ENCODE data around the gene BRMS1L.
"Not testable (repeated sequence)": the region's sequence is repeated elsewhere in the genome, so short reads cannot be mapped to it uniquely, and the experiment has no call there.

Gene BRMS1L, protein sequence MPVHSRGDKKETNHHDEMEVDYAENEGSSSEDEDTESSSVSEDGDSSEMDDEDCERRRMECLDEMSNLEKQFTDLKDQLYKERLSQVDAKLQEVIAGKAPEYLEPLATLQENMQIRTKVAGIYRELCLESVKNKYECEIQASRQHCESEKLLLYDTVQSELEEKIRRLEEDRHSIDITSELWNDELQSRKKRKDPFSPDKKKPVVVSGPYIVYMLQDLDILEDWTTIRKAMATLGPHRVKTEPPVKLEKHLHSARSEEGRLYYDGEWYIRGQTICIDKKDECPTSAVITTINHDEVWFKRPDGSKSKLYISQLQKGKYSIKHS

DNA sequence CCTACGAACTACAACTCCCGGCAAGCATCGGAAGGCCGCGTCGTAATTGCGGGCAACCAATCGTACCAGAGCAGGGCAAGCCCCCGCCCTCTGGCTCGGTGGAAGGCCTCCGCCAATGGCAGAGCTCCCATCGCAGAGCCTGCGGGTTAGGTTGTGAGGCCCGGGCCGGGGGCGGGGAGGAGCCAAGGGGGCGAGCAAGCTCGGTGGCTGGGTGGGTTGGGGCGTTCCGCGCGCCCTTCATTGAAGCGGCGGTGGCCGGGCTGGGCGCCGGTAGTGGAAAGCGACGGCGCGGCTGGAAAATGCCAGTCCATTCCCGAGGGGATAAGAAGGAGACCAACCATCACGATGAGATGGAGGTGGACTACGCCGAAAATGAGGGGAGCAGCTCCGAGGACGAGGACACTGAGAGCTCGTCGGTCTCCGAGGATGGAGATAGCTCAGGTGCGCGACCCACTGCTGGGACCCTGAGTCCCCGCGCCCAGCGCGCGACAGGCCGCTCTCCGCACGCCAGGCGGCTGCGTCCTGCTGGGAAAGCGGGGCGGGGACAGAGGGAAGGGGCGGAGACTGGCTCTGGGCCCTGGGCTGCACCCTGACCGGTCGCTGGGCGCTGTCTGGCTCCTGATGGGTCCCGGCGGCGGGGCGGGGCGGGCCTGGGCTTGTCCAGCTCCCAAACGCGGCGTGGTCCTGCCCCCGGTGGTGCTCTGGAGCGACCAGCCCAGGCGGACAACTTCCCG, at the start of gene BRMS1L:
TSS of gene BRMS1L (plus strand) at position 121 of the 734 bp plus-strand sequence. CDS start at position 300, 179 bp downstream.
- DNase-seq = peak; percentile 64

DNA sequence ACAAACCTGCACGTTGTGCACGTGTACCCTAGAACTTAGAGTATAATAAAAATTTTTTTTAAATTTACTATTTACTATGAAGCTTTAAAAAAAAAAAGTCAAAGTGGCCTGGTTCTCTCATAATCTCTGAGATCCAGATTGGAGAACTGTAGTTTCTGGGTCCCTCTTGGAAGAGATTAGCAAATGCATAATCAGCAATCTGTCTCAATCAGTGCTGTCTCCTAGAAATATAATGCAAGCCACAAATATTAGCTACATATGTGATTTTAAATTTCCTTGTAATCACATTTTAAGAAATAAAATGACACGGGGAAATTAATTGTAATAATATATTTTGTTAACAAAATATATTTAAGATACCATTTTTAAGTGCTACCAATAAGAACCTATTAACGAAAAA, 49.3 kb upstream of the BRMS1L start:
- no peak for DNase-seq

DNA sequence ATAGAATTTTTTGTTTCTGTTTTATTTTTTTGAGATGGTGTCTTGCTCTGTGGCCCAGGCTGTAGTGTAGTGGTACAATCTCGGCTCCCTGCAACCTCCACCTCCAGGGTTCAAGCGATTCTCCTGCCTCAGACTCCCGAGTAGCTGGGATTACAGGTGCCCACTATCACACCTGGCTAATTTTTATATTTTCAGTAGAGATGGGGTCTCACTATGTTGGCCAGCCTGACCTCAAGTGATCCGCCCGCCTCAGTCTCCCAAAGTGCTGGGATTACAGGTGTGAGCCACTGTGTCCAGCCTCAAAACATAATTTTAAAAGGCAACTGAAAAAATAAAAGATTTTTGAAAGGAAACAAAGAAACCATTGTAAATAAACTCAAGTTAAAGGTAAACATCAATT, 48.6 kb upstream of the BRMS1L start:
- DNase-seq = not testable (repeated sequence)

DNA sequence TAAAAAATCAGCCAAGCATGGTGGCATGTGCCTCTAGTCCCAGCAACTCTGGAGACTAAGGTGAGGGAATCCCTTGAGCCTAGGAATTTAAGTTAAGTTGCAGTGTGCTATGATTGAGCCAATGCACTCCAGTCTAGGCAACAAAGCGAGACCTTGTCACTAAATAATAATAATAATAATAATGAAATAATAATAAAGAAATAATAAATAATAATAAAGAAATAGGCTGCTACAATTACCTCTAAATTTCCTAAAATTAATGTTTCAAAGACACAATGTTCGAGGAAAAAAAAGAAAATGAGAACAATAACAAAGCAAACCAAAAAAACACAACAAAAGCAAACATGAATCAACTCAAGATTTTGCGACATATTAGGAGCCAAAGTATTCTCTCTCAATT, 46.8 kb upstream of the BRMS1L start:
- DNase-seq = no peak

DNA sequence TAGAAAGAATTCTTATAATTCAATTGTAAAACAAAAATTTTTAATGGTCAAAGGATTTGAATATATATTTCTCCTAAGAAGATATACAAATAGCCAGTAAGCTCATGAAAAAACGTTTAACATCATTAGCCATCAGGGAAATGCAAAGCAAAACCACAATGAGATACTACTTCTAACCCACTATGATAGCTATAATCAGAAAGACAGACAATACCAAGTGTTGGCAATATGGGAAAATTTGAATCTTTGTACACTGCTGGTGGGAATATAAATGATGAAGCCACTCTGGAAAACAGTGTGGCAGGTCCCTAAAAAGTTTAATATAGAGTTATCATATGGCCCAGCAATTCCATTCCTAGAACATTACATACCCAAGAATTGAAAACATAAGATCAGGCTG, 42.4 kb upstream of the BRMS1L start:
- DNase-seq = no peak

DNA sequence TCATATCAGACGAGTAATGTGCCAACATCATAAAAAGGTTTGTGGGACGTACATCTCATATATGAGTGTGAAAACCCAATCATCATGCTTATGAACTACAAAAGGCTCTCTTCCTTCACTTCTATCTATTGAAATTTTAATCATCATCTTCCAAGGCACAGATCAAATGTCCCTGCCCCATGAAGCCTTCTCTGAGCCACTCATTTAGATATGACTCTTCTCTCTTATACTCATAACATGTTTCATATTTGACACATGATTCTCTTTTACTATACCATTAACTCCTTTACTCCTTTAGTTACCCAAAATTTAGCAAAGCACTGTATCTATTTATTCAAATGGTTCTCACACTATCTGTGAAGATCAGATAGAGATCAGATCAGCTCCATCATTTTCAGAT, 39.3 kb upstream of the BRMS1L start:
- no peak for DNase-seq

DNA sequence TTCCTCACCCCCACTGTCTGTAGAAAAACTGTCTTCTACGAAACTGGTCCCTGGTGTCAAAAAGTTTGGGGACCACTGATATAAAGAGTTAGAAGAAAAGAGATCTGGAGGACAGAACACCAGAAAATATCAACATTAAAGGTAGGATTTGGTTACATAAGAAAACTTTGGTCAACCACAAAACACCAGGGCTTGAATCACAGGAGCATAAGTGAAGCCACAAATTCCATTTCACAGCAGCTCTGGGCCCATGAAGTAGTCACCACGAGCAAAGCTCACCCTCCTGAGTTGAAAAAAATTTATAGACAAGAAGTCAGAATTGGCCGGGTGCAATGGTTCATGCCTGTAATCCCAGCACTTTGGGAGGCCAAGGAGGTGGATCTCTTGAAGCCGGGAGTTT, 36.5 kb upstream of the BRMS1L start:
- no peak for DNase-seq

DNA sequence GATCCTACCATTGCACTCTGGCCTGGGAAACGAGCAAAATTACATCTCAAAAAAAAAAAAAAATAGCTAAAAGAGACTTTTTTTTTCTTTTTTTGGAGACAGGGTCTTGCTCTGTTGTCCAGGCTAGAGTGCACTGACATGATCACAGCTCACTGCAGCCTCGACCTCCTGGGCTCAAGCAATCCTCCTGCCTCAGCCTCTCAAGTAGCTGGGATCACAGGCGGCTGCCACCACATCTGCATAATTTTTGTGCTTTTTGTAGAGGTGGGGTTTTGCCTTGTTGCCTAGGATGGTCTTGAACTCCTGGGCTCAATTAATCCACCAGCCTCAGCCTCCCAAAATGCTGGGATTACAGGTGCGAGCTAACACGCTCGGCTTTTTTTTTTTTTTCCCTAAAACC, 28.3 kb upstream of the BRMS1L start:
- no peak for DNase-seq

DNA sequence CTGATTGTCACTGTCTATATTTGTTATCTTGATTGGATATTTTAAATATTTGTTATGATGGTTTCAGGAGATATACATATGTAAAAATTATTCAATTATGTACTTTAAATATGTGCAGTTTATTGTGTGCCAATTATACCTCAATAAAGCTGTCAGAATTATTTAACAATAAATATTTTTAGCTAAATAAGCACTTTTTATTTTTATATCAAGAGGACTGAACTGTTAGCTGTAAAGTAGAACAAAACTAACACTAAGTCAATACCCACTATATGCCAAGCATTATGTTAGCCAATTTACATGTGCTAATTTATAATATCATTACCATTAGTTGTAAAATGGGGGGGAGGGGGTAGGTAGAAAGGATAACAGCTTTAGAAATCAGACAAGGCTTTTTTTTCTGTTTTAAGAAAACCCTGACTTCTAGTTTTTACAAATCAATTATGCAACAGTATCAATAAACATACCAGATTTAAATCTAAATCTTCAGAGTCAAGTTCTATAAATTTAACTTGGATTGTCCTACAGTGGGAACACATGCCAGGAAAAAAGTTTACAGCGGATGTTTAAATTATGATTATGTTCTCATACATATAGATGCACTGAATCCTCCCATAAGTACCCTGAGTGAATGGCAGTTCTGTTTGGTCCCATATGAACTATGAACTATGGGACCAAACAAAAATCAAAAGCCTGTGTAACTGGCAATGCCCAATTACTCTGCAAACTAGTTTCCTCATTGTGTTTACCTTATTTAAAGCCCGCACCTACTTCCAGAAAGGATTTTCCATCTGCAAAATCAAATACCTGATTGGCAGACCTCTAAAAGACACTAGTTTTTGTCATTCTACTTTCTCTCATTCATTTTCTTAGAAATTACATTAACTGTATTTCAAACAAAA, 19.9 kb upstream of the BRMS1L start:
- DNase-seq = no peak

DNA sequence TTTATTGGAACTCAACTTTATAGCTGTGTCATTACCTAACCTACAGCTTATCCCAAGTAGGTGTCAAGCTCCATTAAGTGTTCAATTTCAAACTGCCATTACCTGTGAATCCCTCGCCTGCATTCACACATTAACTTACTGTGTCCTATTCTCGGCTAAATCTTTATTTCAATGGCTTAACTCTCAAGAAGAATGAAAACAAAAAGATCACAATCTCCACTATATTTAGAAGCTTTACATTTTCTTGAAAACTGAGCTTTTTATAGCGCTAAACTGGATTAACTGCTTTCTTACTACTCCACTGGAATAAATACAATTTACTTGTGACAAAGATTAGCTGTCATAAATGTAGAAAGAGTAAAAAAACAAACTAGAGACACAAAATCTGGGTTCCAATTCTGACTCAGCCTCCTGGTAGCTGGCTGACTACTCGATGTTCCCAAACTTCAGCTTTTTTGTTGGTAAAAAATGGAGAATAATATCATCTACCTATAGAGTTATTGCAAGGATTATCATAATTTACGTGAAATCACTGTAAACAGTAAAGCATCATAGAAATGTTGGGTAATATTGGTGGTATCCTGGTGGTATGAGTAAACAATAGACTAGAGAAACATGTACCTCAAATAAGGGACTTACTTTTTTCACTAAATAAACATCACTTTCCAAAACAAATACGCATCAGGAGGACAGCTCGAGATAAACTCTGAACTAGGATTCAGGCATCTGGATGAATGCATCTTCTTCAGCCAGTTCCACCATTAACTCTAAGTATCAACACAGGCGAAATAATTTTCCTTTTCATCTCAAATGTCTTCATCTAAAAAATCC, 18.8 kb upstream of the BRMS1L start:
- no peak for DNase-seq

DNA sequence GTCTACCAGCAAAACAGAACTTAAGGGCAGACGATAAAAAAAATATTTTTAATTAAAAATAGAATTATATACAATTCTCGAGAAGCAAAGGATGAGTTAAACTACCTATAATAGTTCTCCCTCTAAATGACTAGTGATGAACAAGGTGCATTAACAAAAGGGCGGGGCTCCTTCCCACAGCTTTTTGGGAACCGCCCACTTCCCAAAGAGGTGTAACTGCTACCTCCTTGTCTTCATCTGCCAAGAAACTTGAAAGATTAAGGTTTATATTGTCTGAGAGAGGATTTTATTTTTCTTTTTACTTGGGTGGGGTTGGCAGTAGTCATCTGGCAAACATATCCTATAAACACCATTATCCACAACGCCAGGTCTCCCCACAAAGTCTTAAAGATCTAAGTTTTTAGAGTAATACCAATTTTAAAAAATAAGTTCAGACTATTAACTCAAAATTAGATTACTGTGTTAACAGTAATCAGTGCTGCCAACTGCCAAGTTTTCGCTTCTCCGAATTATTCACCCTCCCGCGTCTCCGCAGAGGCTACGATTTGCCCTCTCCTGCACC, 18.0 kb upstream of the BRMS1L start:
- no peak for DNase-seq

DNA sequence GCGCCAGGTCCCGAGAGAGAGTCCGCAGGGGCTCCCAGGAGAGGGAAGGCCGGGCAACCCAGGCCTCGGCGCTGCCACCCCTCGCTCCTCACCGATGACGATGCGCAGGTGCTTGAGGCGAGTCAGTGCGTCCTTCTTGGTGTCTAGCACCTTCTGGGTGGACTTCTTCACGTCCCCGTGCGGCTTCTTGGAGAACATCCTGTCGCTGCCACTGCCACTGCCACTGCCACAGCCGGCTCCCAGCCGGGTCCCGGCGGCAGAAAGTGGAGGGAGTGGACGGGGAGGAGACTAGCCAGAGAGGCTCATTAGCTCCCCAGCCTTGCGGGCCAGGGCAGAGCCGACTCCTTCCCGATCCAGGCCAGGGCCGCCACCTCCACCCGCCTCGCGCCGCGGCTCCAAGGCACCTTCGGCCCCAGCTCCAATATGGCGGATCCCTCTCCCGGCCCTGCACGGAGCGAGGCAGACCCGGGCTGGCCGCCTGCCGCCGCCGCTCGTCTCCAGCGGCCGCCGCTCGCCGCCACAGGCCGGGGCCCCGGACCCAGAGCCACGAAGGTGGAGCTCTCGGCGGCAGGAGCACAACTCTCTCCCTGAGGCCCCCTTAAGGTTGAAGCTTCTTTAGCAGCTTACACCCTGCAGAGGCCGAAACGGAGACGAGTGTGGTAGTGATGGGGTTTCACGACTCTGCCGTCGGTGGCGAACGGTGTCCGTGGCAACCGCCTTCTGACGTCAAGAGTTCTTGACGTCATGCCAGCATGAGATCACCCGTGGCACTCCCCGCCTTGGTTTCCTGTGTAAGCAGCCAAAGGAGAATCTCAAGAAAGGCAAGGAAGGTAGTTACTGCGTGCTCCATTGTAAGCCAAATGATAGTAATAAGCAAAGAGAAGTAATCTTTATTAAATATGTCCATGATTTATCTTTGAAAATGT, 17.2 kb upstream of the BRMS1L start, which contains the start of gene RALGAPA1:
TSS of gene RALGAPA1 (minus strand) at position 658 of the 926 bp plus-strand sequence. CDS start at position 198, 460 bp downstream.
- DNase-seq = peak; percentile 87

DNA sequence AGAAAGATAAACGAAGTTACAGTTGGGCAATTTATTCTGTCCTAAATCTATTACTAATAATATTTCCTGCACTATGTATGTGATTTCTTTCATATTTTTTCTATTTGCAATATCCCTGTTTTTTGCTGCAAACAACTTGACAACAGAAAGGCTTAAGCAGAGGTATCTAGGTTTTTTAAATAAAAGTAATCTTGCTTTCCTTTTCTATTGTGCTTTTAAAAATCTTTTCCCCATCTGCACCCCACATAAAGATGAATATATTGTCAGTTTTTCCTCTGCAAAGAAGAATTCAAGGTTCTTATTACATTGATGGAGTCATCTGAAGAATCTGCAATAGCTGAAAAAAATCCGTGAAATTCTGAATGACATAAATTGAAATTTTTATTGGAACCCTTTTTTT, 16.5 kb upstream of the BRMS1L start:
- no peak for DNase-seq

DNA sequence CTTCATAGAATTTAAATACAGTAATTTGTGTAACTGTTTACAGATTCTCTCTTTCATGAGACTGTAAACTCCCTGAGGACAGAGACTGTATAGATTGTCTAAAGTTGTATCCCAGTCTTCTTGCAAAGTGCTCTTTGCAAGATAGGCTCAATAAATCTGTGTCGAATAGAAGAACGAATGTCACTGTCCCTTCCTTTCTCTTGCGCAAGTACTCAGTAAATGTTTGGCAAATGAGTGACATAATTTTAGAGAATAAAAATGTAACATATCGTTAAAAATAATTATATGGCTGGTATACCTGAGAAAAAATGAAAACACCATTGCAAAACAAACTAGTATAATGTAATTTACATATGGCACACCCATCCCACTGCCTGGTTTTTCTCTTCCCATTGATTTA, 15.2 kb upstream of the BRMS1L start:
- no peak for DNase-seq

DNA sequence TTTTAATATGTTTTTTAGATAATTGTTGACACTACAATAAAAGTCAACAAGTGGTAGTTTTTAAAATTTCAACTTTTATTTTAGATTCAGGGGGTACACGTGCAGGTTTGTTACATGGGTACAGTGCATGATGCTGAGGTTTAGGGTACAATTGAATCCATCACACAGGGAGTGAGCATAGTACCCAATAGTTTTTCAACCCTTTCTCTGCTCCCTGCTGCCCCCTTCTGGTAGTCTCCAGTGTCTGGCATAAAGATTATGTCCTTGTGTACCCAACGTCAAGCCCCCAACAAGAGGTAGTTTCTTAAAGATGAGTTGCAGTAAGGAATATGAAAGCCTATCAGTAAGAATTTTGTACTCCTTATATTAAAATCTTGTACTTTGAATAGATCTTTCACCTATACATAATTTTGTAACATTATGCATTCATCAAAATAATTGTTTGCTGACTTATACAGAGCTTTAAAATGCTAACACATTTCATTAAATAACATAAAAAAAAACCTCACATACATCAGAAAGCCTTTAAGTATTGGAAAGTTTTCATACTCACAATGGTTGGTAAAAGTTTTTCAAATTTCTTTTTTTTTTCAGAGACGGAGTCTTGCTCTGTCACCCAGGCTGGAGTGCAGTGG, 11.7 kb upstream of the BRMS1L start:
- no peak for DNase-seq

DNA sequence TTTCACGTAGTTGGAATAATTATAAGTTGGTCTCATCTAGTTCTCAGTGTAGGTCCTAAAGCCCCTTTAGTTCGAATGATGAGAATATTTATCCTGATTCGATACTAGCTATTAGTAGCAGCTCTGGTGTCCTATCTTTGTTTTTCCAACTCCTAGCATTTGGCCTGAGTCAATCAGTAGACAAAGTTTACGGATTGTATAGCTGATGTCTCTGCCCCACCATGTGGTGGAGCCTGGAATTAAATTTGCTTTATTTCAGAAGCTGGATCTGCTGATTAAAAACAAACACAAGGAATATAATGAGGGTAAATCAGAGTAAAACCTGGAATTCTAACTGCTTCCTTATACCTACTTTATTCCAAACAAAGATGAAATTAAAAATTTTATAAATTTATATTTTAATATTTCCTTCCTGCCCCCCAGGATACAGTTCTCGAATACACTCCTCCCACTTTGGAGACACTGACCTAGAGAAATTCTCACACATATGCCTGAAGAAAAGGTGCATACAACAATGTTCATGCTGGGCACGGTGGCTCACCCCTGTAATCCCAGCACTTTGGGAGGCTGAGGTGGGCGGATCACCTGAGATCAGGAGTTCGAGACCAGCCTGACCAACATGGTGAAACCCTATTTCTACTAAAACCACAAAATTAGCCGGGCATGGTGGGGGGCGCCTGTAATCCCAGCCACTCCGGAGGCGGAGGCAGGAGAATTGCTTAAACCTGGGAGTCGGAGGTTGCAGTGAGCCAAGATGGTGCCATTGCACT, 7.6 kb upstream of the BRMS1L start:
- peak; percentile 28 for DNase-seq

DNA sequence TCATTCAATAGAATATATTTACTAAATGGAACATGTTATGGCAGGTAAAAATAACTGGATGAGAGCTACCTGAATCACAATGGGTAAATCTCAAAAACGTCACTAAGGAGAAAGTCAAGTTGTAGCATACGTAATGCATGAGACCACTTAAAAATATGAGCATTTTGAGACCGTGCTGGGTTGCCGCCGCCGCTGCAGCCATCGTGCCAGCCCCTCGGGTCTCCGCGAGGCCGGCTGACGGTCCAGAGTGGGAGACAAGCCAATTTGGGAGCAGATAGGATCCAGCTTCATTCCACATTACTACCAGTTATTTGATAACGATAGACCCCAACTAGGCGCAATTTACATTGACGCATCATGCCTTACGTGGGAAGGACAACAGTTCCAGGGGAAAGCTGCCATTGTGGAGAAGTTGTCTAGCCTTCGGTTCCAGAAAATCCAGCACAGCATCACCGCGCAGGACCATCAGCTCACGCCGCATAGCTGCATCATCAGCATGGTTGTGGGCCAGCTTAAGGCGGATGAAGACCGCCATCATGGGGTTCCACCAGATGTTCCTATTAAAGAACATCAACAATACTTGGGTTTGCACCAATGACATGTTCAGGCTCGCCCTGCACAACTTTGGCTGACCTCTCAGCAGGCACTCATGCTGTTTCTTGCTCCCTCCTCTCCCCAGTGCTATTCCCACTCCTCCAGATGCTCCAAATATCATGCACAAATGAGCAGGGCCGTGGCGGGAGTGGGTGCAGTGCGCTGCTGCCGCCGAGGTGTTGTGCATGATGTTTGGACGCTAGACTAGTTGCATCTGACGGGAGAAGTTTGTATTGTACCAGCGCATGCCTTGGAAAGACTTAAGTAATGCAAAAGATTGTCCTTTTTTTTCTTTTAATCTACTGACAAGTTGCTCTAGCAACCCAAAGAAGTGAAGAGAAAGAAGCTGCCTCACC, 6.3 kb upstream of the BRMS1L start:
- DNase-seq = no peak
